IPS DF 19.7 (cell line): ENCODE data around the gene REEP1.

Experiments used
- DNase-seq: peaks from one replicate; pipeline ENCODE4 v3.0.0-alpha.2; 2013; ENCODE audit warnings: low read depth, low spot score

Gene REEP1

GRCh38 chr2:86195808-86196387 lies 141.5 kb downstream of the REEP1 start:
- no peak for DNase-seq

DNA sequence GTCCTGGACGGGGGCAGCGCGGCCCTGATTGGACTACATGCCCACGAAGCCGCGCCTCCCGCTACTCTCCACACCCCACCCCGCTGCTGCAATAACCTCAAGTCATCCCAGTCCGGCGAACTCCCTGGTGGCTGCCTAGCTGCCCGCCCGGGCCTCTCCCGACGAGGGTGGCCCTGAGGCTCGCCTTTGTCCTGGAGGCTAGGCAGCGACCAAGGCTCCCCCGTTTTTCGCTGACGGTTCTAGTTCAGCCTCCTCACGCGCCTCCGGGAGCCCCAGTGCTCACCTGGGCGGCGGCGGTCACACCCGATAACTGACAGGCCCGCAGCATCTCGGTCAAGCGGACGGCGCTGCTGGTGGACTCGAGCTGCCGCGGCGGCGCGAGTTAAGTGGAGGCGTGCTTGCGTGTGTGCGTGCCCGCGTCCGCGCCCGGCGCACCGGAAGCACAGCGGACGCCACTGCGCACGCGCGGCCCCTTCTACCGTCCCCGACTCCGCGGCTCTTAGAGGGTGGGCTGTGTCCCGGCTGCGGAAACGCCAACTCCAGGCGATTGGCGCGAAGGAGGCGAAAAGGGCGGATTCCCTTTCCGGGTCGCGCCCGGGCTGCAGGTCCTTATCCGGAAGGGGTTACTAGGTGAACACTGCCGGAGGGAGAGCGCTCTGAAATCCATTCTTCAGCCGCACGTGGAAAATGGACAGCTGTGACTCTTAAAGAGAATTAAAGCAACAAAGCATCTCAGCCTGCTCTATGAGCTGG lies 142.2 kb downstream of the REEP1 start, which contains the start of gene IMMT:
TSS of gene IMMT (minus strand) at position 408 of the 753 bp plus-strand sequence. CDS start at position 328, 80 bp downstream.
- peak; percentile 83 for DNase-seq

DNA sequence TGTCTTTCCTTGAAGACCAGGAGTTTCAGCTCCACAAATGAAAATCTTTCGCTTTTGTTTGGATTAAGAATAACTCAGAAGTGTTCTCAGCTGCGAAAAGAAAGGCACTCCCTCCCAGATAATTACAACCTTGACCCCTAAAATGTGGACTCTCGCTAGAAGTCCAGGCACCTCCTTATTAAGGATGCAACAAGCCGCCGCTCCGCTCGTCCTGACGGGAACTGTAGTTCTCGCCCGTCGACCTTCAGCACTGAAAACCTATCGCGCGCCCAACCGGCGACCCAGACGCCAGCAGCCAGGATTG lies 142.7 kb downstream of the REEP1 start:
- DNase-seq: peak; percentile 74

- no peak for DNase-seq
These were observed 143.4 kb downstream of the REEP1 start for GRCh38 chr2:86193901-86194567.

DNA sequence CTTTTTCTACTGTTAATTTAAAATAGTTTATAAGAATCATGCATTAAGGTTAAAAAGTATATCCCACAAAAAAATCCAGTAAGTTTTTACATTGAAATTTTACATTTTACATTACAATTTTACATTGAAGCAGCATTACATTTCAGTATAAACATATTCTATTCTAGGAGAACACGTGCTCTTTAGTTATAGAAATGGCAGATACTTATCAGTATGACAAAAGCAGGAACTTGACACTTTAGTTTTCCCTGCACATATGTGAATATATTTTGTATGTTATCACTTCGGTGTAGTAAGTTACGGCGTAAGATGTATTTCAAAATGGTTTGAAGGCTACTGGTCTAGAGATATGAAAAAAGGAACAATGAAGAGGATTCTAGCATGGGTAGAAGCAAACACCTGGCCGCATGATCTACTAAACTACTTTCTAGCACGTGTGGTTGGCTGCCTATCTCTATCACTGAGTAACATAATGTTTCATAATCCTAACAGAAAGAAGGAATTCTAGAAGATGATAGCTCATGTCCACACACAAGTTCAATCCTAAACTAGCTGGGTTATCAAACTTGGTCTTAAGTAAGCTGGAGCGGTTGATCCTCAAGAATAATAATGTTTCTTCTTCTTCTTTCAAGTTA lies 147.5 kb downstream of the REEP1 start:
- DNase-seq: no peak

GRCh38 chr2:86186431-86186830 lies 151.0 kb downstream of the REEP1 start:
- DNase-seq: no peak

GRCh38 chr2:86185517-86186212 lies 151.8 kb downstream of the REEP1 start:
- no peak for DNase-seq

GRCh38 chr2:86176597-86176996 lies 160.8 kb downstream of the REEP1 start:
- DNase-seq: no peak

DNA sequence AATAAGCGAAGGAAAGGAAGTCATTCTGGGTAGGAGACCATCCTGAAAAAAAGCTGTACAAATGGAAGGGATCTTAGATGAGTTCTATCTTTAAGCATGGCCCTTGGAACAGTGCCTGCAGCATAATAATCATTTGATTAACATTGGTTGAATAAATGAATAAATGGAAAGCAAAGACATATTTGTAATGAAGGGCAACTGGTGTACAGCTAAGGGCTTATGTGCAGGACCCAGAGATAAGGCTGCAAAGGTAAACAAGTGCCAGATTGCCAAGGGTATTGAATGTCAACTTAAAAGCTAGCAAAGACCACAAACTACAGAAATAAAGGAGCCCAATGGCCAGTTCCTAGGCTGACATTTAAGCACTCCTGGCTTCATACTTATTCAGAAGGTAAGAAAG lies 161.6 kb downstream of the REEP1 start:
- DNase-seq: no peak

DNA sequence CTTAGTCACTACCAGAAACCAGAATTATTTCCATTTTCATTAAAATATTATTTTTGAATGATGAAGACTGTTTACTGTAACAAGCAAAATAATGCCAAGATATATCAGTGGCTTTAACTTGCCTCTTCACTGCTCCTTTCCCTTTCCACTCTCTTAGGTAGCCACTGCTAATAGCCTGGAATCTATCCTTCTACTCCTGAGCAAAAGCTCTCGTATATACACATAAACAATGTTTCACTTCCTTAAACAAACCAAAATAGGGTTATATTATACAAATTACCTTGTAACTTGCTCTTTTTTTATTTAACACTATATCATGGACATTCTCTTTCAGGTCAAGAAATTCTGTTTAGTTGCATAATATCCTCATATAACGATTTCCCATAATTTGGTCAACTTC lies 163.0 kb downstream of the REEP1 start:
- no peak for DNase-seq

DNA sequence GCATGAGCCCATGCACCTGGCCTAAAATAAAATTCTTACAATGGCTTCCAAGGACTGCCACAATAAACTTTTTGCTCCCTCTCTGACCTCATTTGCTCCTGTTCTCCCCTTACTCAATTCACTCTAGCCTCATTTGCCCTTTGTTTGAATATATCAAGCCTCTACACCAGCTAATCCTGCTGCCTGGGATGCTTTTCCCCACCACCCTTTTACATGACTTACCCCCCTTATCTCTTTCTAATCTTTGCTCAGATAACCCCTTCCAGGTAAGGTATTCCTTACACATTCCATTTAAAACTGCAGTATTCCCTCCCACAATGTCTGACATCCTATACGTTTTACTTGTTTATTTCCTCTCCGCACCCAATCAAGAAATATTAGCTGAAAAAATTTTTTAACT lies 164.8 kb downstream of the REEP1 start:
- DNase-seq: no peak

- no peak for DNase-seq
These were observed 166.1 kb downstream of the REEP1 start for GRCh38 chr2:86171295-86171694.

DNA sequence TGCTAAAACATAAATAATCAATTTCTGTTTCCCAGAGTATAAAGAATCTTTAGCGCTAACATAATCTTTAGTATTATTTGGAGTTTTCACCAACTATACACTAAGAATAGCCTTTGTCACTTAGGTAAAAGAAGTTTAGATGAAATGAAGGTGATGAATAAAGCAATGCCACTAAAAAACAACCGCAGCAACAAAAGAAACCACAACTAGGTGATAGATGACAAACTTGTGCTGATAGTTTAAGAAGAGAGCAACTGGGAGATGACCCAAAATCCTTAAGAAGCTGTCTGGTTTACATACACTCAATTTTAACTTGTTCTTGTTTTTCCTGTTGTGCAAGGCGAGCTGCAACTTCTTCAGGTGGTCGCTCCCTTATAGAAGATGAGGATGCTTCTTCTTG lies 167.0 kb downstream of the REEP1 start:
- no peak for DNase-seq
